SK-N-SH treated with all-trans-retinoic acid at 6 μM for 48 hours (cell line): ENCODE results near the gene PHACTR3.

ENCODE experiments used
- ATAC-seq: fragments of 200-7000 bp; cut with Tn5 transposase; 3 replicates; pipeline ENCODE4 v1.9.1; 2020; ENCODE audit warnings: mild to moderate bottlenecking, moderate library complexity
- ARNTL ChIP-seq: fragments of 450-650 bp; formaldehyde crosslinking; IDR thresholded peaks from 2 replicates; pipeline ENCODE4 v1.5.0; 2020; ENCODE audit warnings: low read depth, mild to moderate bottlenecking, moderate library complexity, borderline replicate concordance
- BACH2 ChIP-seq: fragments of 250-450 bp; sonication (Bioruptor Pico); IDR thresholded peaks from 2 replicates; pipeline ENCODE4 v1.9.0; 2021; ENCODE audit warnings: mild to moderate bottlenecking, borderline replicate concordance
- CSDC2 ChIP-seq: fragments of 250-450 bp; sonication (Bioruptor Pico); IDR thresholded peaks from 2 replicates; pipeline ENCODE4 v1.5.0; 2020; ENCODE audit warnings: mild to moderate bottlenecking, moderate library complexity
- ESRRG ChIP-seq: fragments of 250-450 bp; sonication (Bioruptor Pico); IDR thresholded peaks from 2 replicates; pipeline ENCODE4 v1.6.1; 2021; ENCODE audit warnings: mild to moderate bottlenecking
- GLIS3 ChIP-seq: fragments of 250-450 bp; sonication (Bioruptor Pico); IDR thresholded peaks from 2 replicates; pipeline ENCODE4 v1.5.0; 2020; ENCODE audit warnings: mild to moderate bottlenecking, moderate library complexity
- OSR1 ChIP-seq: fragments of 250-450 bp; sonication (Bioruptor Pico); IDR thresholded peaks from 2 replicates; pipeline ENCODE4 v1.8.0; 2022; ENCODE audit warnings: moderate library complexity, mild to moderate bottlenecking, inconsistent platforms
- PPARA ChIP-seq: fragments of 250-450 bp; sonication (Bioruptor Pico); IDR thresholded peaks from 2 replicates; pipeline ENCODE4 v1.5.0; 2020; ENCODE audit warnings: mild to moderate bottlenecking, borderline replicate concordance
- RARB ChIP-seq: fragments of 250-450 bp; sonication (Bioruptor Pico); IDR thresholded peaks from 2 replicates; pipeline ENCODE4 v1.8.0; 2021; ENCODE audit warnings: mild to moderate bottlenecking, moderate library complexity
- SNAI2 ChIP-seq: fragments of 250-450 bp; sonication (Bioruptor Pico); IDR thresholded peaks from 2 replicates; pipeline ENCODE4 v1.5.0; 2020; ENCODE audit warnings: mild to moderate bottlenecking, moderate library complexity
- TCF4 ChIP-seq: fragments of 250-450 bp; sonication (Bioruptor Pico); IDR thresholded peaks from 2 replicates; pipeline ENCODE4 v1.8.0; 2021; ENCODE audit warnings: mild to moderate bottlenecking, moderate library complexity, borderline replicate concordance
- TOX ChIP-seq: fragments of 250-450 bp; sonication (Bioruptor Pico); IDR thresholded peaks from 2 replicates; pipeline ENCODE4 v1.8.0; 2021; ENCODE audit warnings: mild to moderate bottlenecking, moderate library complexity, borderline replicate concordance
- ZC3H10 ChIP-seq: fragments of 250-450 bp; sonication (Bioruptor Pico); IDR thresholded peaks from 2 replicates; pipeline ENCODE4 v1.5.1; 2021; ENCODE audit warnings: mild to moderate bottlenecking, moderate library complexity
- ZFP3 ChIP-seq: fragments of 250-450 bp; sonication (Bioruptor Pico); IDR thresholded peaks from 2 replicates; pipeline ENCODE4 v1.5.0; 2020; ENCODE audit warnings: mild to moderate bottlenecking, moderate library complexity
- ZFP30 ChIP-seq: fragments of 450-650 bp; formaldehyde crosslinking; IDR thresholded peaks from 2 replicates; pipeline ENCODE4 v1.5.0; 2022; ENCODE audit warnings: mild to moderate bottlenecking, moderate library complexity
- ZNF565 ChIP-seq: fragments of 450-650 bp; formaldehyde crosslinking; conservative IDR thresholded peaks from 2 replicates; pipeline ENCODE4 v1.5.0; 2020; ENCODE audit warnings: low read depth, mild to moderate bottlenecking, moderate library complexity
- ZNF70 ChIP-seq: fragments of 450-650 bp; formaldehyde crosslinking; IDR thresholded peaks from 2 replicates; pipeline ENCODE4 v1.5.0; 2020; ENCODE audit warnings: mild to moderate bottlenecking, moderate library complexity
- ZNF8 ChIP-seq: fragments of 450-650 bp; formaldehyde crosslinking; IDR thresholded peaks from 2 replicates; pipeline ENCODE4 v1.5.0; 2020; ENCODE audit warnings: mild to moderate bottlenecking, moderate library complexity
- TF ChIP-seq, protein P1 (sequence below): fragments of 250-450 bp; sonication (Bioruptor Pico); IDR thresholded peaks from 2 replicates; pipeline ENCODE4 v1.8.0; 2020; ENCODE audit warnings: mild to moderate bottlenecking, moderate library complexity, borderline replicate concordance
- TF ChIP-seq, protein P2 (sequence below): fragments of 250-450 bp; sonication (Bioruptor Pico); IDR thresholded peaks from 2 replicates; pipeline ENCODE4 v1.8.0; 2021; ENCODE audit warnings: low read depth, mild to moderate bottlenecking, moderate library complexity, borderline replicate concordance
- TF ChIP-seq, protein P3 (sequence below): fragments of 250-450 bp; sonication (Bioruptor Pico); IDR thresholded peaks from 2 replicates; pipeline ENCODE4 v1.5.1; 2020; ENCODE audit warnings: low read depth, mild to moderate bottlenecking, moderate library complexity
- TF ChIP-seq, protein P4 (sequence below): fragments of 250-450 bp; sonication (Bioruptor Pico); IDR thresholded peaks from 2 replicates; pipeline ENCODE4 v1.5.1; 2021; ENCODE audit warnings: mild to moderate bottlenecking, moderate library complexity
- TF ChIP-seq, protein P5 (sequence below): fragments of 250-450 bp; sonication (Bioruptor Pico); IDR thresholded peaks from 2 replicates; pipeline ENCODE4 v1.5.0; 2020; ENCODE audit warnings: mild to moderate bottlenecking, moderate library complexity

Gene PHACTR3

DNA sequence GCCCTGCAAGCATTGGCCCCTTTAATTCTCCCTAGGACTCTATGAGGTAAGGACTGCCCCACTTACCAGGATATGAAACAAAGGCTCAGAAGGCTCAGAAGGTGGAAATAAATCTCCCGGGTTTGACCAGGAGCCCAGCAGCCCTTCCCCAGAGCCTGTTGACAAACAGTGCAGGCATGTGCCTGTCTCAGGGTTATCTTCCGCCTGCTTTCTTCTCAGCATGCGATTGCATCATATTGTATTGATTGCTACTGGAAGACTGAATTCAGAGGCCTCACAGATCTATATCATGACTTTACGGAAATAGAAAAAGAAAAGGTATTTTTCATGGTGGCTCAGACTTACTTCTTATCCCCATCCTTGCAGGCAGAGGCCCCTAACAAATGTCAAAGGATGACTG is 92.7 kb downstream of the PHACTR3 start:
- no peak for TF ChIP-seq CSDC2 (CRISPR knock-in tag)
- TF ChIP-seq, protein P1, sequence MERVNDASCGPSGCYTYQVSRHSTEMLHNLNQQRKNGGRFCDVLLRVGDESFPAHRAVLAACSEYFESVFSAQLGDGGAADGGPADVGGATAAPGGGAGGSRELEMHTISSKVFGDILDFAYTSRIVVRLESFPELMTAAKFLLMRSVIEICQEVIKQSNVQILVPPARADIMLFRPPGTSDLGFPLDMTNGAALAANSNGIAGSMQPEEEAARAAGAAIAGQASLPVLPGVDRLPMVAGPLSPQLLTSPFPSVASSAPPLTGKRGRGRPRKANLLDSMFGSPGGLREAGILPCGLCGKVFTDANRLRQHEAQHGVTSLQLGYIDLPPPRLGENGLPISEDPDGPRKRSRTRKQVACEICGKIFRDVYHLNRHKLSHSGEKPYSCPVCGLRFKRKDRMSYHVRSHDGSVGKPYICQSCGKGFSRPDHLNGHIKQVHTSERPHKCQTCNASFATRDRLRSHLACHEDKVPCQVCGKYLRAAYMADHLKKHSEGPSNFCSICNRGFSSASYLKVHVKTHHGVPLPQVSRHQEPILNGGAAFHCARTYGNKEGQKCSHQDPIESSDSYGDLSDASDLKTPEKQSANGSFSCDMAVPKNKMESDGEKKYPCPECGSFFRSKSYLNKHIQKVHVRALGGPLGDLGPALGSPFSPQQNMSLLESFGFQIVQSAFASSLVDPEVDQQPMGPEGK (CRISPR knock-in tag), result no peak
- no peak for TF ChIP-seq ZFP30 (CRISPR knock-in tag)
- no peak for TF ChIP-seq RARB (CRISPR knock-in tag)
- no peak for TF ChIP-seq ARNTL
- TF ChIP-seq, protein P2, sequence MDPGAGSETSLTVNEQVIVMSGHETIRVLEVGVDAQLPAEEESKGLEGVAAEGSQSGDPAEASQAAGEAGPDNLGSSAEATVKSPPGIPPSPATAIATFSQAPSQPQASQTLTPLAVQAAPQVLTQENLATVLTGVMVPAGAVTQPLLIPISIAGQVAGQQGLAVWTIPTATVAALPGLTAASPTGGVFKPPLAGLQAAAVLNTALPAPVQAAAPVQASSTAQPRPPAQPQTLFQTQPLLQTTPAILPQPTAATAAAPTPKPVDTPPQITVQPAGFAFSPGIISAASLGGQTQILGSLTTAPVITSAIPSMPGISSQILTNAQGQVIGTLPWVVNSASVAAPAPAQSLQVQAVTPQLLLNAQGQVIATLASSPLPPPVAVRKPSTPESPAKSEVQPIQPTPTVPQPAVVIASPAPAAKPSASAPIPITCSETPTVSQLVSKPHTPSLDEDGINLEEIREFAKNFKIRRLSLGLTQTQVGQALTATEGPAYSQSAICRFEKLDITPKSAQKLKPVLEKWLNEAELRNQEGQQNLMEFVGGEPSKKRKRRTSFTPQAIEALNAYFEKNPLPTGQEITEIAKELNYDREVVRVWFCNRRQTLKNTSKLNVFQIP, result no peak
- TF ChIP-seq PPARA (CRISPR knock-in tag), result no peak
- TF ChIP-seq, protein P3, sequence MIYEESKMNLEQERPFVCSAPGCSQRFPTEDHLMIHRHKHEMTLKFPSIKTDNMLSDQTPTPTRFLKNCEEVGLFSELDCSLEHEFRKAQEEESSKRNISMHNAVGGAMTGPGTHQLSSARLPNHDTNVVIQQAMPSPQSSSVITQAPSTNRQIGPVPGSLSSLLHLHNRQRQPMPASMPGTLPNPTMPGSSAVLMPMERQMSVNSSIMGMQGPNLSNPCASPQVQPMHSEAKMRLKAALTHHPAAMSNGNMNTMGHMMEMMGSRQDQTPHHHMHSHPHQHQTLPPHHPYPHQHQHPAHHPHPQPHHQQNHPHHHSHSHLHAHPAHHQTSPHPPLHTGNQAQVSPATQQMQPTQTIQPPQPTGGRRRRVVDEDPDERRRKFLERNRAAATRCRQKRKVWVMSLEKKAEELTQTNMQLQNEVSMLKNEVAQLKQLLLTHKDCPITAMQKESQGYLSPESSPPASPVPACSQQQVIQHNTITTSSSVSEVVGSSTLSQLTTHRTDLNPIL (CRISPR knock-in tag), result no peak
- no peak for TF ChIP-seq TOX (CRISPR knock-in tag)
- no peak for TF ChIP-seq TCF4
- no peak for TF ChIP-seq GLIS3
- TF ChIP-seq OSR1, result no peak
- no peak for TF ChIP-seq ZC3H10 (CRISPR knock-in tag)
- no peak for TF ChIP-seq ZNF565
- no peak for TF ChIP-seq ZFP3
- TF ChIP-seq ZNF70, result no peak
- TF ChIP-seq BACH2 (CRISPR knock-in tag), result no peak
- TF ChIP-seq, all 23 proteins: peak for 0
- ATAC-seq, result no peak

DNA sequence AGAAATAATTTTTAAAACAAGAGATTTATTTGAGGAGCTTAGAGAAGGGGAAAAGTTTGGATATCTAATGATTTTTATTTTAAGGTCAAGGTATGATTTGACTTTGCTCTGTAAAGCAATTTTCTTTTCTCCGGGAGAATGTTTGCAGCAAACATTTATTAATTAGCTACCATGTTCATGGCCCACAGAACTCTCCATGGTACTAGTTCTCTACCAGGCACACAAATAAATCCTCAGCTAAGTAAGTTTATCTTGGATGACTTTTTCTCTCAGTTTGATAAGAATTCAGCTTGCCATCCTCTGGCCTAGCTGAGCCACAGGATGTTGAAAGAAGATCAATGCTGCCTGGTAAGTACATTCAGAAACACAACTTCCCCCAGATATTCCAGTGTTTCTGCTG is 94.3 kb downstream of the PHACTR3 start:
- ATAC-seq, result no peak
- TF ChIP-seq, protein P3 (CRISPR knock-in tag), result no peak
- TF ChIP-seq TOX (CRISPR knock-in tag) (no peak), CSDC2 (CRISPR knock-in tag) (no peak), ZNF565 (no peak), ZNF8 (no peak), SNAI2 (CRISPR knock-in tag) (no peak), PPARA (CRISPR knock-in tag) (no peak), GLIS3 (no peak), OSR1 (no peak), ESRRG (CRISPR knock-in tag) (no peak), ARNTL (no peak)
- TF ChIP-seq, protein P2, result no peak
- TF ChIP-seq, protein P4, sequence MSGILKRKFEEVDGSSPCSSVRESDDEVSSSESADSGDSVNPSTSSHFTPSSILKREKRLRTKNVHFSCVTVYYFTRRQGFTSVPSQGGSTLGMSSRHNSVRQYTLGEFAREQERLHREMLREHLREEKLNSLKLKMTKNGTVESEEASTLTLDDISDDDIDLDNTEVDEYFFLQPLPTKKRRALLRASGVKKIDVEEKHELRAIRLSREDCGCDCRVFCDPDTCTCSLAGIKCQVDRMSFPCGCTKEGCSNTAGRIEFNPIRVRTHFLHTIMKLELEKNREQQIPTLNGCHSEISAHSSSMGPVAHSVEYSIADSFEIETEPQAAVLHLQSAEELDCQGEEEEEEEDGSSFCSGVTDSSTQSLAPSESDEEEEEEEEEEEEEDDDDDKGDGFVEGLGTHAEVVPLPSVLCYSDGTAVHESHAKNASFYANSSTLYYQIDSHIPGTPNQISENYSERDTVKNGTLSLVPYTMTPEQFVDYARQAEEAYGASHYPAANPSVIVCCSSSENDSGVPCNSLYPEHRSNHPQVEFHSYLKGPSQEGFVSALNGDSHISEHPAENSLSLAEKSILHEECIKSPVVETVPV (CRISPR knock-in tag), result no peak
- TF ChIP-seq, protein P1 (CRISPR knock-in tag), result no peak
- TF ChIP-seq, protein P5, sequence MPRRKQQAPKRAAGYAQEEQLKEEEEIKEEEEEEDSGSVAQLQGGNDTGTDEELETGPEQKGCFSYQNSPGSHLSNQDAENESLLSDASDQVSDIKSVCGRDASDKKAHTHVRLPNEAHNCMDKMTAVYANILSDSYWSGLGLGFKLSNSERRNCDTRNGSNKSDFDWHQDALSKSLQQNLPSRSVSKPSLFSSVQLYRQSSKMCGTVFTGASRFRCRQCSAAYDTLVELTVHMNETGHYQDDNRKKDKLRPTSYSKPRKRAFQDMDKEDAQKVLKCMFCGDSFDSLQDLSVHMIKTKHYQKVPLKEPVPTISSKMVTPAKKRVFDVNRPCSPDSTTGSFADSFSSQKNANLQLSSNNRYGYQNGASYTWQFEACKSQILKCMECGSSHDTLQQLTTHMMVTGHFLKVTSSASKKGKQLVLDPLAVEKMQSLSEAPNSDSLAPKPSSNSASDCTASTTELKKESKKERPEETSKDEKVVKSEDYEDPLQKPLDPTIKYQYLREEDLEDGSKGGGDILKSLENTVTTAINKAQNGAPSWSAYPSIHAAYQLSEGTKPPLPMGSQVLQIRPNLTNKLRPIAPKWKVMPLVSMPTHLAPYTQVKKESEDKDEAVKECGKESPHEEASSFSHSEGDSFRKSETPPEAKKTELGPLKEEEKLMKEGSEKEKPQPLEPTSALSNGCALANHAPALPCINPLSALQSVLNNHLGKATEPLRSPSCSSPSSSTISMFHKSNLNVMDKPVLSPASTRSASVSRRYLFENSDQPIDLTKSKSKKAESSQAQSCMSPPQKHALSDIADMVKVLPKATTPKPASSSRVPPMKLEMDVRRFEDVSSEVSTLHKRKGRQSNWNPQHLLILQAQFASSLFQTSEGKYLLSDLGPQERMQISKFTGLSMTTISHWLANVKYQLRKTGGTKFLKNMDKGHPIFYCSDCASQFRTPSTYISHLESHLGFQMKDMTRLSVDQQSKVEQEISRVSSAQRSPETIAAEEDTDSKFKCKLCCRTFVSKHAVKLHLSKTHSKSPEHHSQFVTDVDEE (CRISPR knock-in tag), result no peak
